Breast epithelium (tissue), 4 donors: Measurements from ENCODE around the gene TBC1D2. TPM values are rescaled to one million over a fixed set of nuclear protein-coding genes. Genes with fewer than 3 reads are reported as not detected.
A peak's percentile ranks its signal among the peaks of the same experiment; 100 is the strongest.

Experiments
- DNase-seq, 2 donors: peaks; one replicate each; pipeline ENCODE4 v3.0.0-alpha.2; 2019; ENCODE audit warnings: low spot score in 2 of 2
- H3K27ac ChIP-seq, 2 donors: fragments of 200-600 bp; sonication (generic) in 1 of 2; one replicate each; pipeline ENCODE4 v1.5.1; 2016 to 2019; ENCODE audit warnings: mild to moderate bottlenecking in 1 of 2
- H3K27me3 ChIP-seq, 2 donors: fragments of 200-600 bp; sonication (generic) in 1 of 2; one replicate each; pipeline versions ENCODE4 v1.5.1 to v1.6.0; 2017 to 2019; ENCODE audit warnings: control low read depth in 1 of 2, mild to moderate bottlenecking in 1 of 2
- H3K36me3 ChIP-seq: fragments of 200-600 bp; one replicate; pipeline ENCODE4 v1.5.1; 2019
- H3K4me1 ChIP-seq, 2 donors: fragments of 200-600 bp; sonication (generic); one replicate each; pipeline ENCODE4 v1.5.1; 2016 to 2019; ENCODE audit warnings: control low read depth in 1 of 2
- H3K4me3 ChIP-seq, 3 donors: fragments of 200-600 bp; sonication (generic); 1 replicate in 2 of 3; 2 replicates in 1 of 3; pipeline ENCODE4 v1.5.1; 2016 to 2019; ENCODE audit warnings: mild to moderate bottlenecking in 3 of 3, moderate library complexity in 2 of 3
- H3K9me3 ChIP-seq, 2 donors: fragments of 200-600 bp; sonication (generic) in 1 of 2; one replicate each; pipeline ENCODE4 v1.5.1; 2016 to 2019; ENCODE audit warnings: control low read depth in 1 of 2
- POLR2A ChIP-seq: fragments of 450-650 bp; IDR thresholded peaks from one replicate; pipeline ENCODE4 v1.6.1; 2016; ENCODE audit warnings: antibody characterized with exemption, mild to moderate bottlenecking, moderate library complexity
- POLR2AphosphoS5 ChIP-seq, 3 donors: sonication (generic); formaldehyde crosslinking; IDR thresholded peaks; one replicate each; pipeline ENCODE4 v1.6.1; 2017; ENCODE audit warnings: antibody characterized with exemption in 3 of 3
- intact Hi-C: fragments of 100-400 bp; cut with DNase I; formaldehyde crosslinking; loops from one replicate; pipeline ENCODE4 v1.15.1; 2023; ENCODE audit warnings: low total_unique reads
- total RNA-seq, 3 donors: library from RNA; depleted of rRNA; stranded (reverse); fragments of >200 nt; gene quantifications; one replicate each; pipeline ENCODE4 v1.1.0, GENCODE V29; 2016
- TF ChIP-seq, protein P1 (sequence below), 3 donors: fragments of 450-650 bp; IDR thresholded peaks; one replicate each; pipeline ENCODE4 v1.5.1; 2016 to 2017; ENCODE audit warnings: antibody characterized with exemption in 3 of 3, mild to moderate bottlenecking in 3 of 3, moderate library complexity in 3 of 3

Gene TBC1D2
- total RNA-seq, 3 donors from 2014 or later = 10.8 to 17.1 (median 13.6) TPM

GRCh38 chr9:98241357-98242300 is 13.8 kb downstream of the TBC1D2 start:
- TF ChIP-seq, protein P1, sequence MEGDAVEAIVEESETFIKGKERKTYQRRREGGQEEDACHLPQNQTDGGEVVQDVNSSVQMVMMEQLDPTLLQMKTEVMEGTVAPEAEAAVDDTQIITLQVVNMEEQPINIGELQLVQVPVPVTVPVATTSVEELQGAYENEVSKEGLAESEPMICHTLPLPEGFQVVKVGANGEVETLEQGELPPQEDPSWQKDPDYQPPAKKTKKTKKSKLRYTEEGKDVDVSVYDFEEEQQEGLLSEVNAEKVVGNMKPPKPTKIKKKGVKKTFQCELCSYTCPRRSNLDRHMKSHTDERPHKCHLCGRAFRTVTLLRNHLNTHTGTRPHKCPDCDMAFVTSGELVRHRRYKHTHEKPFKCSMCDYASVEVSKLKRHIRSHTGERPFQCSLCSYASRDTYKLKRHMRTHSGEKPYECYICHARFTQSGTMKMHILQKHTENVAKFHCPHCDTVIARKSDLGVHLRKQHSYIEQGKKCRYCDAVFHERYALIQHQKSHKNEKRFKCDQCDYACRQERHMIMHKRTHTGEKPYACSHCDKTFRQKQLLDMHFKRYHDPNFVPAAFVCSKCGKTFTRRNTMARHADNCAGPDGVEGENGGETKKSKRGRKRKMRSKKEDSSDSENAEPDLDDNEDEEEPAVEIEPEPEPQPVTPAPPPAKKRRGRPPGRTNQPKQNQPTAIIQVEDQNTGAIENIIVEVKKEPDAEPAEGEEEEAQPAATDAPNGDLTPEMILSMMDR (IDR thresholded peaks at IDR 0.05) = no peak
- TF ChIP-seq POLR2A (no peak), POLR2AphosphoS5 (IDR thresholded peaks at IDR 0.05) (no peak)
- Histone ChIP-seq H3K27ac (no peak overlapping the region), H3K4me3 (no peak overlapping the region), H3K9me3 (no peaks in the 10 kb centered on the region), H3K36me3 (no peaks in the 10 kb centered on the region), H3K27me3 (no peaks in the 10 kb centered on the region), H3K4me1 (no peaks in the 10 kb centered on the region)
- DNase-seq = no peak
- intact Hi-C loops = no loop called here

DNA sequence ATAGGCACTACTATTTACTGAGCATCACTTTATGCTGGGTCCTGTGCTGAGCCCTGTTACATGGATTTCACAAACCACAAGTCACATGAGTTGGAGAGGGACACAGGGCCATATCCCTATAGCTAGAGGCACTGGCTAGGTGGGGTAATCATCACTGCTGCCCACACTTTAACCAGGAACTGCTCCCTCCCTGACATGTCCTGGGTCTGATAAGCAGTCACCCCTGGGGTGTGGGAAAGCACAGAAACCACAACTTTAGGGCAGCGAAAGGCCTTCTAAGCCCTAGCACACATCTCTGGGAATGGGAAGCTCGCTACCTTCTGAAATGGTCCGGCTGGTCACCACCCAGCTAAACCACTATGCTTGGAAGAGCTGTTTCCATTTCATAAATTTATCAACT is 15.0 kb downstream of the TBC1D2 start:
- H3K27ac ChIP-seq = no peak overlapping the region
- TF ChIP-seq, protein P1 (IDR thresholded peaks at IDR 0.05) = no peak
- no peak for TF ChIP-seq POLR2AphosphoS5 (IDR thresholded peaks at IDR 0.05)
- TF ChIP-seq POLR2A = no peak

GRCh38 chr9:98236901-98237487 is 18.5 kb downstream of the TBC1D2 start:
- intact Hi-C loops = no loop called here
- no peak for DNase-seq
- no peaks in the 10 kb centered on the region for H3K9me3 ChIP-seq
- no peak overlapping the region for H3K27ac ChIP-seq
- H3K27me3 ChIP-seq = no peaks in the 10 kb centered on the region
- TF ChIP-seq, protein P1 (IDR thresholded peaks at IDR 0.05) = no peak
- no peak for TF ChIP-seq POLR2AphosphoS5 (IDR thresholded peaks at IDR 0.05)
- no peak for TF ChIP-seq POLR2A
- no peaks in the 10 kb centered on the region for H3K4me1 ChIP-seq
- H3K36me3 ChIP-seq = no peaks in the 10 kb centered on the region
- H3K4me3 ChIP-seq = no peak overlapping the region

More for the DNA sequence above, 15.0 kb downstream of the TBC1D2 start:
- no peaks in the 10 kb centered on the region for H3K36me3 ChIP-seq
- H3K27me3 ChIP-seq = no peaks in the 10 kb centered on the region
- H3K4me3 ChIP-seq = no peak overlapping the region
- intact Hi-C loops = no loop called here
- no peaks in the 10 kb centered on the region for H3K9me3 ChIP-seq
- no peak for DNase-seq
- no peaks in the 10 kb centered on the region for H3K4me1 ChIP-seq

DNA sequence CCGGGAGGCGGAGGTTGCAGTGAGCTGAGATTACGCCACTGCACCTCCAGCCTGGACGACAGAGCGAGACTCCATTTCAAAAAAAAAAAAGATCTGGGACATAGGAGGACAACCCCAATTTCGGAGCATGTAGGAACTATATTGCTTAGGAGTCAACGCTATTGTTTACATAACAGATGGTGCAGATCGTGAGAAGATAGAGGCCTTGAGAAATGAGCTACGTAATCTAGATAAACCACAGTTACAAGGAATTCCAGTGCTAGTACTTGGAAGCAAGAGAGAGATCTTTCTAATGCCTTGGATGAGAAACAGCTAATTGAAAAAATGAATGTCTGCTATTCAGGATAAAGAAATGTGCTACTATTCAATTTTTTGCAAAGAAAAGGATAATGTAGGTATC is 20.3 kb downstream of the TBC1D2 start:
- Histone ChIP-seq H3K27ac (no peak overlapping the region), H3K36me3 (no peaks in the 10 kb centered on the region), H3K4me1 (no peaks in the 10 kb centered on the region), H3K4me3 (no peak overlapping the region), H3K27me3 (no peaks in the 10 kb centered on the region), H3K9me3 (no peaks in the 10 kb centered on the region)
- DNase-seq = no peak
- TF ChIP-seq POLR2A (no peak), POLR2AphosphoS5 (IDR thresholded peaks at IDR 0.05) (no peak)
- TF ChIP-seq, protein P1 (IDR thresholded peaks at IDR 0.05) = no peak
- intact Hi-C loops = no loop called here

DNA sequence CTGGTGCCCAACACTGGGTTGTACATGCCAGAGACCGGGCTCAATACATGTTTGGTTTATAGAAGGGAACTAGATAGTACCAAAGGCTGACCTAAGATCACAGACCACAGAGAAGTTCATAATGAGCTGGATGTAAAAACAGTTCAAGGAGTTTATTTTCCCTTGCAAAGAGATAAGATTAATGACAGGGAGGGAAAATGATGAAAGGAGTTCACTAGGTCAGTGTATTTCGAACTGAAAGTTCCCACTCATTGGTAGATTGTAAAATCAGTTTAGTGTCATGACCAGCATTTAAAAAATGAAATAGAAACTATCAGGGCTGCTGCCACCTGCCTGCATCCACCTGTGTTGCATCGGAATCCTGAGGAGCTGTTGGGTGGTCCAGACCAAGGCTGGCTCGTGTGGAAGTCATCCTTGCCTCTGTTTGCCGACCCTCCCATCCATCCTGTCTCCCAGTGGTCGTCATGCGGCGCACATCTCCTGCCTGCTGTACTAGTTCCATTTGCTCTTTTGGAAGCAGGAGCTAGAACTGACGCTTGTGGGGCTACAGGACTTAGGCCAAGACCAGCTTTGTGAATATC is 21.1 kb downstream of the TBC1D2 start:
- no peaks in the 10 kb centered on the region for H3K36me3 ChIP-seq
- H3K4me1 ChIP-seq = no peaks in the 10 kb centered on the region
- TF ChIP-seq, protein P1 (IDR thresholded peaks at IDR 0.05) = peak in 1 of 3 donors; percentile 14
- TF ChIP-seq POLR2AphosphoS5 (IDR thresholded peaks at IDR 0.05) (no peak), POLR2A (no peak)
- H3K27me3 ChIP-seq = no peaks in the 10 kb centered on the region
- H3K27ac ChIP-seq = no peak overlapping the region
- H3K4me3 ChIP-seq = no peak overlapping the region
- no peak for DNase-seq
- H3K9me3 ChIP-seq = no peaks in the 10 kb centered on the region
- intact Hi-C loops = no loop called here
